ENCODE results near the gene ISOC2.

The ISOC2 gene

DNA sequence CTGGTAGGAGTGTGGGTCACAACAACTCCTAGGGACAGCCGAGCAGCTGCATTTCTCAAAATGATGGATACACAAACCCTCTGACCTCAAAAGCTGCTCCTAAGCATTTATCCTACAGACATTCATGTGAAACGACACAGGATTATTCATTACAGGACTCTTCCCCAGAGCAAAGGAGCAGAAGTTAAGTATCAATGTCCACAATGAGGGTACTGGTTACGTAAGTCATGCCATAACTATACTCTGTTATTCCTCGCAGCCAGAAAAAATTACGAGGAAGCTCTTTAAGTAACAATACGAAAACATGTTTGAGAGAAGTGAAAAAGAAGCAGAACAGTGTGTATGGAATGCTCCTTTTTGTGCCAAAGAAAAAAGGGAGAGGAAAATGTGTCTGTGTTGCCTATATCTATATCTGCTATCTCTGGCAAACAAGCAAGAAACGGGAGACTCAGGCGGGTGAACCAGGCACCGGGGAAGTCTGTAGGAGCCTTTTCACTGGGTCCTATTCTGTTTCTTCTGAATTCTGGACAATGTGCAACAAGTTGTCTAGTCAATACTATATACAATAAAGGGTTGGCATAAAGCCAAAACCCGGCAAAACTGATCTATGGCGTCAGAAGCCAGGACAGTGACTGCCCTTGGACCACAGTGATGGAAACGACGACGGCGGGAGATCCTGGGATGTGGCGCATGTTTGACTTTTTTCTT lies 1.3 kb downstream of the ISOC2 start:
- H3K9ac ChIP-seq (ENCODE audit: insufficient read length), result peak overlapping the region; percentile 32
- no peaks in the 10 kb centered on the region for H3K36me3 ChIP-seq (ENCODE audit: insufficient read depth, low read length)
- no peak for TF ChIP-seq FOXP2 (optimal IDR thresholded peaks at IDR 0.05; ENCODE audit: control extremely low read depth, extremely low read length, insufficient read depth)
- no peak for TF ChIP-seq POLR2AphosphoS5 (IDR thresholded peaks at IDR 0.05; ENCODE audit: borderline replicate concordance, low read depth, low read length)
- no peak for TF ChIP-seq EZH2 (IDR thresholded peaks at IDR 0.05)
- H3K4me3 ChIP-seq, result peak overlapping the region; percentile 89
- peak overlapping the region; percentile 78 for H3K27ac ChIP-seq
- DNase-seq (ENCODE audit: low read depth, low spot score), result no peak
- H3K9me3 ChIP-seq (ENCODE audit: low read depth, low read length), result no peaks in the 10 kb centered on the region

DNA sequence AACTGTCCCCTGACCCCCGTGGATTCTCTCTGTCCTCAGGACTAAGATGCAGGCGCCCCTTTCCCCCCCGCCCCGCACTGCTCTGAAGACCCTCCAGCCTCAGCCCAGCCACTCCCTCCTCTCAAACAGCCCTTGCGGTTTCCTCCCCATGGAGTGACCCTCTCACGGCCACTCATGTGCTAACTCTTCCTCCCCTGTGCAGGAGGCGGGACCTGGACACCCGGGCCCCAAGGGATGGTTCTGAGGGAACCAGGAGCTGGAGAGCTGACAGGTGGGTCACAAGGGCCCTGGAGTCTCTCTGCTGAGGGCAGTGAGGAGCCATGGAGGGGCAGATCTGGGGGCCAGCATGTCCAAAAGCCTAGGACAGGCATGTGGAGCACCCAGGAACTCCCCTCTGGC lies 1.9 kb downstream of the ISOC2 start:
- H3K9me3 ChIP-seq (ENCODE audit: low read depth, low read length), result no peaks in the 10 kb centered on the region
- no peaks in the 10 kb centered on the region for H3K36me3 ChIP-seq (ENCODE audit: insufficient read depth, low read length)
- 0 out of 2 replicates have a peak overlapping the region, but pooled peaks have one; percentile 78 for H3K27ac ChIP-seq
- TF ChIP-seq FOXP2 (optimal IDR thresholded peaks at IDR 0.05; ENCODE audit: control extremely low read depth, extremely low read length, insufficient read depth) (no peak), EZH2 (IDR thresholded peaks at IDR 0.05) (no peak), POLR2AphosphoS5 (IDR thresholded peaks at IDR 0.05; ENCODE audit: borderline replicate concordance, low read depth, low read length) (no peak)
- no peak for DNase-seq (ENCODE audit: low read depth, low spot score)
- no peak overlapping the region for H3K4me3 ChIP-seq
- no peak overlapping the region for H3K9ac ChIP-seq (ENCODE audit: insufficient read length)

DNA sequence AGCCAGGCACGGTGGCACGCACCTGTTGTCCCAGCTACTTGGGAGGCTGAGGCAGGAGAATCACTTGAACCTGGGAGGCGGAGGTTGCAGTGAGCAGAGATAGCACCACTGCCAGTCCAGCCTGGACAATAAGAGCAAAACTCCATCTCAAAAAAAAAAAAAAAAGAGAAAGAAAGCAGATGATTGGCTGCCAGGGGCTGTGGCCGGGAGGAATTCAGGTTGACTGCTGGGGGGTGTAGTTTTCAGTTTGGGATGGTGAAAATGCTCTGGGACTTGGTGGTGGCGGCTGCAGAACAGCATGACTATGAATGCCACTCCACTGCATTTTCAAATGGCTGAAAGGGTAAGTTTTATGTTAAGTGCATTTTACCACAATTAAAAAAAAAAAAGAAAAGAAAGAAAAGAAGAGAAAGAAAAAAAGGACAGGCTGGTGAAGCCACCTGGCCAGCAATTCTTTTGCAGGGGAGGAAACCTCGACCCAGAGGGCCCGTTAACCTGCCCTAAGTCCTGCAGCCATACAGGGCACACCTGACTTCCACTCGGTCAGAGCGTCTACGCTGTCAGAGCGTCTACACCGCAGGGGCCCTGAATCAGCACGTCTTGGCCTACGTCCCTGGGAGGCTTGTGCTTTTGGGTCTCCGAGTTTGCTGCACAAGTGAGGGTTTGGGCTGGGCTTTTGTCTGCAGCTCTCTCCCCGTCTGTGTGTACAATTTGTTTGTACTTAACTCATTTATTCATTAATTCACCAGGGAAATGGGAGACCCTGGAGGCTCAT lies 3.6 kb downstream of the ISOC2 start:
- TF ChIP-seq EZH2 (IDR thresholded peaks at IDR 0.05), result no peak
- no peak for TF ChIP-seq POLR2AphosphoS5 (IDR thresholded peaks at IDR 0.05; ENCODE audit: borderline replicate concordance, low read depth, low read length)
- no peak for TF ChIP-seq FOXP2 (optimal IDR thresholded peaks at IDR 0.05; ENCODE audit: control extremely low read depth, extremely low read length, insufficient read depth)
- H3K36me3 ChIP-seq (ENCODE audit: insufficient read depth, low read length), result no peaks in the 10 kb centered on the region
- DNase-seq (ENCODE audit: low read depth, low spot score), result no peak
- H3K9ac ChIP-seq (ENCODE audit: insufficient read length), result peak overlapping the region; percentile 32
- H3K27ac ChIP-seq, result peak overlapping the region; percentile 42; the same call in 1 of the 2 replicates
- no peak overlapping the region for H3K4me3 ChIP-seq
- H3K9me3 ChIP-seq (ENCODE audit: low read depth, low read length), result no peaks in the 10 kb centered on the region

GRCh38 chr19:55456347-55456746 lies 5.1 kb downstream of the ISOC2 start:
- Histone ChIP-seq H3K9ac (ENCODE audit: insufficient read length) (no peak overlapping the region), H3K27ac (no peak overlapping the region), H3K4me3 (no peak overlapping the region), H3K9me3 (ENCODE audit: low read depth, low read length) (no peaks in the 10 kb centered on the region), H3K36me3 (ENCODE audit: insufficient read depth, low read length) (no peaks in the 10 kb centered on the region)
- TF ChIP-seq EZH2 (IDR thresholded peaks at IDR 0.05) (no peak), FOXP2 (optimal IDR thresholded peaks at IDR 0.05; ENCODE audit: control extremely low read depth, extremely low read length, insufficient read depth) (no peak)
- no peak for DNase-seq (ENCODE audit: low read depth, low spot score)

GRCh38 chr19:55455576-55456235 lies 5.7 kb downstream of the ISOC2 start:
- H3K27ac ChIP-seq, result no peak overlapping the region
- no peak for TF ChIP-seq EZH2 (IDR thresholded peaks at IDR 0.05)
- TF ChIP-seq FOXP2 (optimal IDR thresholded peaks at IDR 0.05; ENCODE audit: control extremely low read depth, extremely low read length, insufficient read depth), result no peak
- no peak for TF ChIP-seq POLR2AphosphoS5 (IDR thresholded peaks at IDR 0.05; ENCODE audit: borderline replicate concordance, low read depth, low read length)

GRCh38 chr19:55454787-55455243 lies 6.6 kb downstream of the ISOC2 start:
- TF ChIP-seq EZH2 (IDR thresholded peaks at IDR 0.05) (no peak), POLR2AphosphoS5 (IDR thresholded peaks at IDR 0.05; ENCODE audit: borderline replicate concordance, low read depth, low read length) (no peak)
- Histone ChIP-seq H3K9ac (ENCODE audit: insufficient read length) (no peak overlapping the region), H3K27ac (no peak overlapping the region), H3K36me3 (ENCODE audit: insufficient read depth, low read length) (no peaks in the 10 kb centered on the region), H3K4me3 (no peak overlapping the region), H3K9me3 (ENCODE audit: low read depth, low read length) (no peaks in the 10 kb centered on the region)
- no peak for DNase-seq (ENCODE audit: low read depth, low spot score)

More at GRCh38 chr19:55455576-55456235, 5.7 kb downstream of the ISOC2 start:
- Histone ChIP-seq H3K9me3 (ENCODE audit: low read depth, low read length) (no peaks in the 10 kb centered on the region), H3K36me3 (ENCODE audit: insufficient read depth, low read length) (no peaks in the 10 kb centered on the region), H3K4me3 (no peak overlapping the region), H3K9ac (ENCODE audit: insufficient read length) (no peak overlapping the region)
- DNase-seq (ENCODE audit: low read depth, low spot score), result no peak

DNA sequence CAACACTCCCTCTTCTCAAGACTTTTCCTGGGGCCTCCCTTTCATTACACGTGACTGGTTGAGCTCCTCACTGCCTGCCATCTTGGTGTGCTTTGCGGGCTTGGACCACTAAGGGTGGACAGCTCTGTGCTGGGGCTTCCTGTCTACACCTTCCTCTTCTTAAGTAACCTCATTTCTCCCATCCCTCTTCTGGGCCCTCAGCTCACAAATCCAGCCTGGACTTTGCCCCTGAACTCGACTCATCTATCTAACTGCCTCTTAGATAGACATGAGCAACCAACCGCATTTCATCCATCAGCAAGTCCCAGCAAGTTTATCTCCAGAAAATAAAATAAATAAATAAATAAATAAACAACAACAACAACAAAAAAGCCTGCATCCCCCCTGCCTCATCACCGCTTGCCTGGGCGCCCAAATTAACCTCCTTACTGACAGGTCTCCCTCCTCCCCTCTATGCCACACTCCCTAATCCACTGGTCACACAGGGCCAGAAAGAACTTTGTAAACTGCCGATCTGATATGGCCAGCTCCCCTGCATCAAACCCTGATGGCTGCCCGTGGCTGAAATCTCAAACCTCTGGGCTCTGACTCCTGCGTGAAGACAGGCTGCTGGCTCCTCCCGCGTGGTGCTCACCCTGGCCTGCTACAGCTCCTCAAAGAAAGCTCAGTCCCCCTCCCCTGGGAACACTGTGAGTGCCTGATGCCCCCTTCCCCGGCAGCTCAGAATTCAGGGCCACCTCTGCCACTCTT lies 7.8 kb downstream of the ISOC2 start:
- no peak overlapping the region for H3K9ac ChIP-seq (ENCODE audit: insufficient read length)
- H3K4me3 ChIP-seq, result no peak overlapping the region

More for the DNA sequence above, 7.8 kb downstream of the ISOC2 start:
- Histone ChIP-seq H3K9me3 (ENCODE audit: low read depth, low read length) (no peaks in the 10 kb centered on the region), H3K36me3 (ENCODE audit: insufficient read depth, low read length) (no peaks in the 10 kb centered on the region), H3K27ac (no peak overlapping the region)
- no peak for DNase-seq (ENCODE audit: low read depth, low spot score)
- TF ChIP-seq POLR2AphosphoS5 (IDR thresholded peaks at IDR 0.05; ENCODE audit: borderline replicate concordance, low read depth, low read length) (no peak), EZH2 (IDR thresholded peaks at IDR 0.05) (no peak), FOXP2 (optimal IDR thresholded peaks at IDR 0.05; ENCODE audit: control extremely low read depth, extremely low read length, insufficient read depth) (no peak)

Data from SK-N-MC (cell line).